HG03097 (cell line): ENCODE results near the gene PITPNC1.

Experiments used
- ATAC-seq: cut with Tn5 transposase; IDR thresholded peaks from one replicate; pipeline ENCODE4 v1.9.1; 2021; ENCODE audit not compliant: unreplicated experiment, low FRiP score

The PITPNC1 gene

DNA sequence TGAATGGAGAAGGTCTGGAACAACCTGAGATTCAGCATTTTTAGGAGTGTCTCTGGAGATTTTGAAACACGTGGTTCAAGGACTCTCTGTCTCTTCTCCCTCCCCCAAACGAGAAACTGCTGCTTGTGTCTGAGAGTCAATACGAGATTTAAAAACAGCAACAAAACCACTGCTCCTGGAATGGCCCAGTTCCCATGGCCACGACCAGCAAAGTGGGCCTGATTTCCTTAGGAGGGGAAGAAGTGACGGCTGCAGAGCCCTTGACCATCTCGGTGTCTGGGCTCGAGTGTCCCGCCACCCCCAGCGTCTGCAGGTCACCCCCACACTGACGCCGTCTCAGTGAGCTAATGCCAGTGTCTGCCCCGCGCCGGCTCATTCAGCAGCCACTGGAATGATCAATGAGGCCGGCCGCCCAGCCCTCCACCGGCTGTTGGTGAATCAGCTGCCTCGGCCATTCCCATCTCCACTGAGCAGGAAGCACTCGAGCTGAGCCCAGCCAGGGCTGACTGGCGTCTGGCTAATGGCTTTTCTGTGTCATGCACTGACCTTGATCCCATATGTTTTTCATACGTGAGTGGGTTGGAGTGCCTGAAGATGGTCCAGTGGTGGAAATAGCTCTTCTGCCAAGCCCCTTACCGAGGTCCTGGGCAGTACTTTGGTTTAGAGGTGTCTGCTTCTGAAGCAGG, 151.8 kb downstream of the PITPNC1 start:
- ATAC-seq, result no peak

DNA sequence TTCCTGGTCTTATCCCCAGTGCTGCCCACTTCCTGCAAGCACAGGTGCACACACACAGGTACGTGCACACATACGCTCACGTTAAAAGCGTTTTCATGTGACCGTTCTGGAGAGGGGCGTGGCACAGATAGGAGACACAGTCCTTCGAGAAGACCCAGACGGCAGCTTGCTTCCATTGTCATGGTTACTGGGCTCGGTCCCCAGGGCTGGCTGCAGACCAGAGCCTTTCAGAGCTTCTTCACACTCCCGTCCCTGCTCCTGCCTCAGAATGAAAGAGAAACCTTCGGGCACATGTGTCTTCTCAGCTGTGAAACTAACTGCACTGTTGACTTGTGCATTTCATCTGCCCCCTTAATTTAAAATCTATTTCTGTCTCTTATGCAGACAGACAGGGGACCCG, 154.2 kb downstream of the PITPNC1 start:
- ATAC-seq, result no peak

DNA sequence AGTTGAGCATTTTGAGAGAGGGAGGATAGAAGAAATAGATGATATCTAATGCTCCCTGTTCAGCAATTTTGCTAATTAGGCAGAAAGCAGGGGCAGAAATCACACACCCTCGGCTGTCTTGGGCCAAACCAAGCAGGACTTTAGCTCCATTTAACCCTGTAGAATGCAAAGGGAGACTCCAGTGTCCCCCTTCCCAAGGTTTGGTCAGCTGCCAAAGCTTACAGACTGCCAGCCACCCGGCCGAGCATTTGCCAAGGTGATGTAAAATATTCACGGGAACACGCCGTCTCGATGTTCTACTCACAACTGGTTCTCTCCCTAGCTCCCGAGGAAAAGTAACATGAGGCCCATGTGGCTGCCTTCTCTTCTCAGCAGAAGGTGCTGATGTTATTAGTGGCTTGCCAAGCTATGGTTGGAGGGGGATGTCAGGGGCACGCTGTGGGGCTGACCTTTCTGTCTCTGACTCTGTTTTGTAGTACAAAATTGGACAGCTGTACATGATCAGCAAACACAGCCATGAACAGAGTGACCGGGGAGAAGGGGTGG, 155.3 kb downstream of the PITPNC1 start:
- ATAC-seq, result no peak

DNA sequence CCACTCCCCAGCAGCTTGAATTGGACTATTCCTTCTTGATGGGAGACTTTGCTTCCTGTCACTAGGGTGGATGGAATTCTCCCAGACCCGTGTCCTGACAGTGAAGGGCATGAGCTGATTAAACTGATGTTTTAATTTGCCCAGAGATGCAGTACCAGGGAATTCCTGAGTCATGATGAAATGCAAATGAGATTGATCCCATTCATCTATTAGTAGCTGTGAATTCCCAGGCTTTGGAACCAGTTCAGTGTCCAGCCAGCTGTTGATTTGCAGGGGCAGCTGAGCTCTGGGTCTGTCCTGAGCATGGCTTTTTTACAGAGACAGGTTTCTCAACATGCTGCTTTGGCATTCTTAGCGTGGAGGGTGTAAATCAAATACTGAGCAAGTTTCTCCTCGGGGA, 157.9 kb downstream of the PITPNC1 start:
- no peak for ATAC-seq

DNA sequence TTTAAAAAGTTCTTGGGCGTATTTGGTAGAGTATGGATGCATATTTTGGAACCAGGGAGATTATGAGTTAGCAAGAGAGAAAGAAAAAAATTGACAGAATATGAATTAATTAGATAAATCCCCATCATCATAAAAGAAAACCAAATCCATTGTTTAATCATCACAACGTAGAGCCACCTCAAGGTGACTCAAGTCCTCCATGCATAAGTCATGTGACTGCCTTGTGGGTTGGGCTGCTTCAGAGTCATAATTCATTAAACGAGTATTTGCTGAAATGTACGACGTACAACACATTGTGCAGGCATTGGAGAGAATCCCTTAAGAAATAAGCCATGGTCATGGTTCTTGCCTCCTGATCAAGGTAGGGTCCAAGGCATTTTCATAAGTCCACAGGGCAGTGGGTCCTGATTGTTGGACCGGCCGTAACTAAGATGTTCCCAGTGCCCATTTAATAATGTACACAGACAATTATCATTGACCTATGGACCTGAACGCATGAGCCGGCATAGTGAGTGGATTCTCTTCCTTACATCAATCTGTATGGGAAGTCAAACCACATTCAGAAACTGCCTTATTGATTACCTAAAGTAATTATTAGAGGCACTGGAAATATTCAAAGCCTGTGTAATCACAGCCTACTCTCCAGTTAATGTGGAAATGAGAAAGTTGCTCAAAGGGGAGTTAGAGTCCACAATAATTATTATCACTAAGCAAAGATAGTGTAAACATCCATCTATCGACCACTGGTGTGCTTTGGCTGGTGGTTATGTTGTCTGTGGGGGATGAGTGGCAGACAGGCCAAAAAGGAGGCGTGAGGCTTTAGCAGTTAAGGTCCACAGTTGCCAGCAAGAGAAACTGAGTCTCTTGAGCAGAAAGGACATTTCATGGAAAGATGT, 165.4 kb downstream of the PITPNC1 start:
- ATAC-seq, result no peak

DNA sequence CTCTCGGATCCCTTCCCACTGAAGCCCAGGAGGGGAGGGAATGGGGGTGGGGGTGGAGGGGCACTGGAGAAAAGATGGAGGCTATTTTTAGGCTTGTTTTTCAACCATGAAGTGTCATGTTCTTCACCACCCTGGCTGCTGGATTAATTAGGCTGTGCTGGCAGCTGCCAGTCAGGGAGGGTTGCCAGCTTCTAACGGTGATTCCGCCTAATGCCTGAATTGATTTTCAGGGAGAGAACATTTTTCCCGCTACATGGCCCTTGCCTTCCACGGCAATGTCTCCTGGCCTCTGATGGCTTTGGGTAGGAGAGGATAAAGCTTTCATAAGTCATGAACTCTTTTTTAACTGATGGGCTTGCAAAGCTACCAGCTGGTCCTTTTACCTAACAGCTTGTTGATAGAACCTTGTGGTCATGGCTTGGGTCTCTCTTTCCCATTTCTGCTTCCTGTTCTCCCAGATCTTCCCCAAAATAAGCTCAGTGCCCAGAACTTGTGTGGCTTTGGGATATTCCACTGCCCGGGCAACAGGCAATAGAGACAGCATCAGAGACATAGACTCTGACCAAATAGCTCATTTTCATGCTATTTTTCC, 167.4 kb downstream of the PITPNC1 start:
- ATAC-seq, result no peak

DNA sequence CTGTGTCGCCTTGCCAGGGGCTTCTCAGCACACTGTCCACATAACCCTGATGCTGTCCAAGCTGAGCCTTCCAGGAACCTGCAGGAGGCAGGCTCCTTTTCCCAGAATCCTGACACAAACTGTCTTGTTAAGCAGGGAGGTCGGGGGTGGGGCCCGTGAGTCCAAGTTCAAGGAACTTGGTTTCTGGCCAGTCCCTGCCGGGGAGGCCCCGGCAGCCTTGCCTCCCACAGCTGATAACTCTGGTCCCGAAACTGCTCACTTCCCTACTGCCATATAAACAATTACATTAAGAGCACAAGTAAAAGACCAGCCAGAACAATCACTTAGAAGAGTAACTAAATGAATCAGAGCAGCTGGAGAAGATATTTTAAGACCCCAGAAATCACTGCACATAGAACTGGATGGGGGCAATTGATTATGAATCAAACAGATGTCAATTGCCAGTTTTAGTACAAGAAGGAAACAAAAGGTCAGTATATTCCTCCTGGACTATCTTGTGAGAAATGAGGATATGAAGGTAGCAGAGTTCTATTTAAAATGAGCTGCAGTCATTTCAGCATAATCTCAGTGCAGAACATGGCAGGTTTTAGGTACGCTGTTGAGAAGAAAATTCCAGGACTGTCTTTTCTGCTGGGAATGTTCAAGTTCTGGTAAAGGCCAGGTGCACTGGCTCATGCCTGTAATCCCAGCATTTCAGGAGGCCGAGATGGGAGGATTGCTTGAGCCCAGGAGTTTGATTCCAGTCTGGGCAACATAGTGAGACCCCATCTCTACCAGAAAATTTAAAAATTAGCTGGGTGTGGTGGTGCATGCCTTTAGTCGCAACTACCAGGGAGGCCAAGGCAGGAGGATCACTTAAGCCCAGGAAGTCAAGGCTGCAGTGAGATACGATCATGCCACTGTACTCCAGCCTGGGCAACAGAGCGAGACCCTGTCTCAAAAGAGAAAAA, 169.8 kb downstream of the PITPNC1 start:
- peak; percentile 80 for ATAC-seq

DNA sequence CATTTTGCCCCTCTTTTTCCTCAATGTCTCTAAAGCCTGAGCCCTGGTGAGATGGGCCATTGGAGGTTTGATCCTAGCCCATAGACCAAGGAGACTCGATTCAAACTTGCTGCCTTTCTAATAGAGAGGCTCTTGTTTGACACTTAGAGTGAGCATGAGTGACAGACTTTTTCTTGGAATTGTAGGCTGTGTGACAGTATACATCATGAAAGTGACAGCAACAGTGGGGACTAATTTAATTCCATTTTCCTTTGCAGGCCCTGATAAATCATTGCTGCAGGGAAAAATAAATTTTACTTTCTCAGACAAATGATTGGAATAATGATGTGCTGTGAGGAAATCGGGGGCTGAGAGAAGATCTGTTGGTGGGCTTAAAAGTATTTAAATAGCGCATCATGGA, 171.6 kb downstream of the PITPNC1 start:
- ATAC-seq, result no peak

DNA sequence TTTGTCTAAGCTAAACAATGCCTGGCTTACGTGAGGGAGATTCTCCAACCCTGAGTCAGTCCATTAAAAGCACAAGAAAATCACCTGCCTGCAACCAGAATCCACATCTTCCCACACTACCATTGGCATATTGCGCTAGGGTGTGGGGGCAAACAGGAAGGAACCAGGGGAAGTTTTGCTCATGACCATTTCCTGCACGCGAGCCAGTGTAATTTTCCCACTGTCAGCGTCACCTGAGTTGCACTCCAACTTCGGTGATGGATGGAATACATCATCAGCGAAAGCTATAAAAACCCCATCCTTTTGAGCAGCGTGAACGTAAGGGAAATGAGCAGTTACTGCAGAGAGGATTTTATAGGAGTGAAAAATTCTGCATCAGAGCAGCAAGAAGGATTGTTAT, 172.7 kb downstream of the PITPNC1 start:
- ATAC-seq, result no peak

DNA sequence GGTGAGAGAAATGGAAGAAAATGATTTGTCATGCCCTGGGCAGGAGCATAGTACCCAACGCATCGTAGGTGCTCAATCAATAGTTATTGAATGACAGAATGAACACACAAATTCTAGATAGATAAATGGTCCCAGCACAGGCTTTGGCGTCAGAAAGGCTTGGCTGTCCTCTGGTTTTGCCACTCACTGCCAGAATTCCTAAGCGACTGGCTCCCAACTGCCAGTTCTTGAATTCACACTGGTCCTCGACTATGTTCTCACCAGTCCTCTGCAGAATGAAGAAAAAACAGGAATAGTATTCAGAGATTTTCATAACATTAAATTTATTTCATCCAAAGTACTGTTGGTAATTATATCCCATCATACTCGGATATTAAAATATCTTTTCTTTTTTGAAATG, 177.6 kb downstream of the PITPNC1 start:
- no peak for ATAC-seq

DNA sequence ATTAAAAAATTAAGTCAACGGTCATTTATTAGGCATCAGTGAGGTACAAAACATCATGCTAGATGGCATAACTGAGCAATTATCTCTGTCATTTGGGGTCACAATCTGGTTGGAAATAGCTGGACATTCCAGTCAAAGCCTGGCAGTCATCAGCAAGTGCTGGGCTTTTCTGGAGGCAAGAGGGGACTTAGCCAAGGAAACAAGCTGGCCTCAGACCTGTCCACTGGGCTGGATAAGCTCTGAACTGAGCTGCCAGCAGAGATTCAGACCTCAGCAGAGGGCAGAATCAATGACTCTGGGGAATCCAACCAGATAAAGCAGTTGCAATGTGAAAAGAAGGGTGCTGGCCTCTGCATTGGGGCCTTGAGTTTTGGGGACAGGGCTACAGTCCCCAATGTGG, 178.8 kb downstream of the PITPNC1 start:
- ATAC-seq, result no peak

DNA sequence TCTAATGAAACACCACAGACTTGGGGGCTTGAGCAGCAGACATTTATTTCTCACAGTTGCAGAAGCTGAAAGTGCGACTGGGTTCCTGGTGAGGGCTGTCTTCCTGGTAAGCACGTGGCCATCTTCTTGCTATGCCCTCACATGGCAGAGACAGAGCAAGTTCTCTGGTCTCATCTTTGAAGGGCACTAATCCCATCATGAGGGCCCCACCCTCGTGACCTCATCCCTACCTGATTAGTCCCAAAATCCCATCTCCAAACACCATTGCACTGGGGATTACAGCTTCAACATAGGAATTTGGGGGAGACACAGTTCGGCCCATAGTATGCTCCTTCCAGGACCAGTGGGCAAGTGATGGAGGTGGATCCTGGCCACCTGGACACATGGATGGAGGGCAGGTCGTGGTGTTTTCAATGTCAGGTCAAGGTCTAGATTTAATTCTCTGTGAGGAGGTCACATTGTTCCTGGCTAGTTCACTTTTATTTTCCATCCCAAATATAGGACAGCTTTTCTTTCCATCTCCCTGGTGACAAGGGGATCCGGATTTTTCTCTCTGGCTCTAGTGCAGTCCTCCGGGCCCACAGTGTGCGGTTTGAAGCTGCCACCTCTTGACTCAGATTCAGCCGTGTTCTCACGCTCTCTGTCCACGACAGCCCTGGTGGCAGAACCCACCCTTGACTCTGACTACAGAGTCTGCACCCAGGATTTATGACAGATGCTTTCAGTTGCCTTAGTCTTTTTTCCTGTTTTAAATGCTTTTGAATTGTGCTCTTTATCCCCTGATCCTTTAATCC, 180.2 kb downstream of the PITPNC1 start:
- ATAC-seq, result no peak

DNA sequence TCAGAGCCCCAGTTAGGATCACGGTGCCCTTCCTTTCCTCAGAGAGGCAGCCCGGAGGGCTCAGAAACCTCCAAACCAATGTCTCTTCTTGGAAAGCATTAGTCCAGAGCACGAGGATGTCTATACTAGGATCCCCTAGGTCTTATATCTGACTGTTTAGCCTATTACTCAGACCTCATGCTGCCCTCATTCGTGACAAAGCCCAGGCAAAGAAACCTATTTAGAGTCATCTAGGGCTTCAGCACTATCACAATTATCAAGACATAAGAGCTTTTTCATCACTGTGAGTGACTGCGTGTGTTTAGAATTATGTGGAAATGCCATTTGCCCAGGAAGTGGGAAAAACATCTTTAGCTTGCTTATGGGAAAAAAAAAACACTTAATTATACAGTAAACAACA, 180.8 kb downstream of the PITPNC1 start:
- ATAC-seq, result no peak

DNA sequence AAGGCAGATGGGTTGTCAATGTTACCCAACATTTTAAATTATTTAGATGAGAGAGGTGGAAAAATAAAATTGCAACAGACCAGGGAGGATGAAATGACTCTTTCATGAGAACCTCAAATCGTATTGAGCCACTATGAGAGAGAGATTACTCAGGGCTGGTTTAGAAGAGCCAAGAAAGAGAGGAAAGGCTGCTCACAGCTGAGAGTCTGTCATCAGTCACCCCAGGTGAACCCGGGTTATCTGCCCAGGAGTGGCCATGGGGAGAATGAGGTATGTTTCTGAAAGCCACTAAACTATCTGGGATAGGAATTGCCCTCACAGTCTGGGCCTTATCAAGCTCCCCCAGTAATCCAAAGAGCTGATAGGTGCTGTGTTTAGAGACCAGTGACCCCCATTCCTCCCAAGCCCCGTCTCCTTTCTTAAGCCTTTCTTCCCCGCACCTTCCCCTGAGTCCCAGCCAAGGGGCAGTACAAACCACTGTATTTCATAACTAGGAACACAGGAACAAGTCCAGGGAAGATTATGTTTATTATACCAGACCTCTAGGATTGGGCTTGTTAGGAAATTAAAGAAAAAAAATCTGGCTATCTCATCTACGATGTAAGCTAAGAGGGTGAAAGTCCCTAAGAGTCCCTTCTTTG, 181.8 kb downstream of the PITPNC1 start:
- ATAC-seq, result no peak

DNA sequence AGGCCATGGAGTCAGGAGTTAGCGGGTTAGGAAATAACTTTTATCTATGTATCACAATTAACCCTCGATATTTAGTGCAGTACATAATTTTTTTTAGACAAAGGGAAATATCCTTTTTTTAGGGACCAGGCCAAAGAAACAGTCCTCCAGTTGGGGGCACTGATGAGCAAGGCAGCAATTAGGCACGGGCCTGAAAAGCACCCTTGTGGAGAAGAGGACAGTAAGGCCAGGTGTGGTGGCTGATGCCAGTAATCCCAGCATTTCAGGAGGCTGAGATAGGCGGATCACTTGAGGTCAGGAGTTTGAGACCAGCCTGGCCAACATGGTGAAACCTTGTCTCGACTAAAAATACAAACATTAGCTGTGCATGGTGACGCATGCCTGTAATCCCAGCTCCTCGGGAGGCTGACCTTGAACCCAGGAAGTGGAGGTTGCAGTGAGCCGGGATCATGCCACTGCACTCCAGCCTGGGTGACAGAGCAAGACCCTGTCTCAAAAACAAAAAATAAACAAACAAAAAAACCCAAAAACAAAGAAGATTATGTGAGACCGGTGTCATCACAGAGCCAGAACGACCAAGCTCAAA, 182.4 kb downstream of the PITPNC1 start:
- ATAC-seq, result no peak

DNA sequence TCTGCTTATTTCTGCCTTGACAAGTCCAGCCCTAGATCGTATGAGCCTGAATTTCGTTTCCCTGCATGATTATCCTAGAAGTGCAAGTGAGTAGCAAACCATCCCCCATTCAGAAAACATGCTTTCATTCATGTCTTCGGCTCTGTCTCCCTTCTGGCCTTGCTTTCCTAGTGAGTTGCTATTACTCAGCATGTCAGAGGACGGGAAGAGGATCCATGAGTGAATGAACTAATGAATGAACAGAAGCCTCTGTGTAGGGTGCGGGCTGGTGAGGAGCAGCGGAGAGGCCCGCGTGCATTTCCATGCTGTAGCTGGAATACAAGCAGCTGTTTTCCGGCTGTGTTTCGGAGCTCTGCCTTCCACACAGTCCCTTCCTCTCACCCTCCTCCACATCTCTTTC, 184.9 kb downstream of the PITPNC1 start:
- ATAC-seq, result no peak

DNA sequence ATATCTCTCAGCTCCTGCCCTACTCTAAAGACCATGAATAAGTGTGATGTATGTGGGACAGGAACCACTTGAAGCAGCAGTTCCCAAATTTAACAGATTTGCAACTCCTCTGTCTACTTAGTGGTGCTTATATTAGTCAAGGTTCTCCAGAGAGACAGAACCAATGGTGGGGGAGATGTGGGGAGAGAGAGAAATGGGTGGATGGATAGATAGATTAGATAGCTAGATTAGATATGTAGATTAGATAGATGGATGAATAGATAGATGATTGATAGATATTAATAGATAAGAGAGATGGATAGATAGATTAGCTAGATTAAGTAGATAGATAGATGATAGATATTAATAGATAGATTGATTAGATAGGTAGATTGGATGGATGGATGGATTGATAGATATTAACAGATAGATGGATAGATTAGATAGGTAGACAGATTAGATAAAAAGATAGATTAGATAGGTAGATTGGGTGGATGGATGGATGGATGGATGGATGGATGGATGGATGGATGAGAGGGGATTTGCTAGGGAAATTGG, 186.7 kb downstream of the PITPNC1 start:
- ATAC-seq, result no peak

DNA sequence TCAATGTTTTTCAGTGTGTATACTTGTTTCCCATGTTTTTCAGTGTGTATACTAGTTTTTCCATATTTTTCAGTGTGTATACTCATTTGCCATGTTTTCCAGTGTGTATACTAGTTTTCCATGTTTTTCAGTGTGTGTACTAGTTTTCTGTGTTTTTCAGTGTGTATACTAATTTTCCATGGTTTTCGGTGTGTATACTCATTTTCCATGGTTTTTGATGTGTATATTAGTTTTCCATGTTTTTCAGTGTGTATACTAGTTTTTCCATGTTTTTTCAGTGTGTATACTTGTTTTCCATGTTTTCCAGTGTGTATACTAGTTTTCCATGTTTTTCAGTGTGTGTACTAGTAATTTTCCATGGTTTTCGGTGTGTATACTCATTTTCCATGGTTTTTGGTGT, 188.0 kb downstream of the PITPNC1 start:
- no peak for ATAC-seq
